Measurements from ENCODE around the gene SKI. TPM values are rescaled to one million over a fixed set of nuclear protein-coding genes. Genes with fewer than 3 reads are reported as not detected.

Gene SKI
- total RNA-seq, 2 experiments from 2014 or later, result 29.9 to 30.2 TPM

- POLR2A ChIA-PET, result interaction anchor here (0.5 to 1.1 kb wide), 2 partner anchors 25 to 125 kb away, joined by 3 to 5 read pairs; no protein-coding TSS in a partner anchor
- CTCF ChIA-PET, result interaction anchor here (1.5 to 2.1 kb wide), 2 partner anchors 9 to 178 kb away, joined by 3 to 8 read pairs; partner anchors contain the start of gene FAAP20
Measured at GRCh38 chr1:2203671-2204414, 24.3 kb upstream of the SKI start.

GRCh38 chr1:2204415-2205190 is 23.5 kb upstream of the SKI start:
- ChIA-PET POLR2A (interaction anchor here (0.5 to 1.1 kb wide), 2 partner anchors 24 to 126 kb away, joined by 3 to 5 read pairs; no protein-coding TSS in a partner anchor), CTCF (interaction anchor here (1.5 to 2.1 kb wide), 2 partner anchors 10 to 177 kb away, joined by 4 to 8 read pairs; partner anchors contain the start of gene FAAP20)

GRCh38 chr1:2205191-2205952 is 22.7 kb upstream of the SKI start:
- POLR2A ChIA-PET, result interaction anchor here (1.1 kb wide), 1 partner anchor 24 kb away, joined by 5 read pairs; no protein-coding TSS in a partner anchor
- CTCF ChIA-PET, result interaction anchor here (0.6 to 1.5 kb wide), 3 partner anchors 11 to 572 kb away, joined by 3 to 4 read pairs (median 3); partner anchors contain the start of gene FAAP20

GRCh38 chr1:2206813-2207487 is 21.2 kb upstream of the SKI start:
- ChIA-PET POLR2A (no interaction called here), CTCF (interaction anchor here (0.6 to 1.4 kb wide), 3 partner anchors 12 to 108 kb away, joined by 3 read pairs; partner anchors contain the start of gene FAAP20)

DNA sequence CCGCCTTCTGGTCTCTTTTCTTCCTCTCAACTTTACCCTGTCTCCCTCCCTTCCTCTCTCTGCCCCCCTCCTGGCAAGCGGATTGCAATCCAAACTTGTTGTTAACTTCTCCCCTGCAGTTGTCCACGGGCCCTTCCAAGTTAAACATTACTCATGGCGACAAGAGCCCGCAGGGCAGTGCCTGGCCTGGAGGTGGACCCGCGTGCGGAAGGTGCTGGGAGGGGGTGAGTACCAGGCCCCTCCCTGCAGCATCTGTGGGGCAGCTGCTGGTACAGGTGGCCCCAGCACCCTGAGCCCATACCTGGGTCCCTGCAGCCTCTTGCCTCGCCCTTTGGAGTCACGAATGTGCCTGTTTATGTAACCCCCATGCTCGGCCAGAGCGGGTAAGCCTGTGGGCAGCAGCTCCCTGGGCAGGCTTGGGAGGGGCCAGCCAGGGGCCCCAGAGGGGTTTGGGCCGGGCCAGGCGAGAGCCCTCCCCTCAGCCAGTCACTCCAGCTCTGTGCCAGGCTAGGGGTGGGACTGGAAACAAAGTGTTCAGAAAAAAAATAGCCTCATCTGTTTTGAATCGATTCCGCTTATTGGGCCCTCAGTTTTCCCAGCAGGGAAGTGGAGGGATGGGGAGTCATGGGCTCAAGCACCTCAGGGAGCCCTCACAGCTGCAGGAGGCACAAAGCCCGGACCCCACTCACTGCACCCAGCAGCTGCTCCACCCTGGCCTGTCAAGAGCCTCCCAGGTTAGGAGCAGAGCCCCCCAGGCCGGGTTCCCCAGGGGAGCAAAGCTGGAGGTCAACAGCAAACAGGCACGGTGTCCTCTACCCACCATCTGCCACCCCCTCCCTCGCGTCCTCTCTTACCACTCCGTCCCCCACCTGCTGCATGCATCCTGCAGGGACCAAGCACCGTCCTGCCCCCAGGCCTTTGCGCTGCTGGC is 19.5 kb upstream of the SKI start:
- ChIA-PET POLR2A (no interaction called here), CTCF (no interaction called here)

DNA sequence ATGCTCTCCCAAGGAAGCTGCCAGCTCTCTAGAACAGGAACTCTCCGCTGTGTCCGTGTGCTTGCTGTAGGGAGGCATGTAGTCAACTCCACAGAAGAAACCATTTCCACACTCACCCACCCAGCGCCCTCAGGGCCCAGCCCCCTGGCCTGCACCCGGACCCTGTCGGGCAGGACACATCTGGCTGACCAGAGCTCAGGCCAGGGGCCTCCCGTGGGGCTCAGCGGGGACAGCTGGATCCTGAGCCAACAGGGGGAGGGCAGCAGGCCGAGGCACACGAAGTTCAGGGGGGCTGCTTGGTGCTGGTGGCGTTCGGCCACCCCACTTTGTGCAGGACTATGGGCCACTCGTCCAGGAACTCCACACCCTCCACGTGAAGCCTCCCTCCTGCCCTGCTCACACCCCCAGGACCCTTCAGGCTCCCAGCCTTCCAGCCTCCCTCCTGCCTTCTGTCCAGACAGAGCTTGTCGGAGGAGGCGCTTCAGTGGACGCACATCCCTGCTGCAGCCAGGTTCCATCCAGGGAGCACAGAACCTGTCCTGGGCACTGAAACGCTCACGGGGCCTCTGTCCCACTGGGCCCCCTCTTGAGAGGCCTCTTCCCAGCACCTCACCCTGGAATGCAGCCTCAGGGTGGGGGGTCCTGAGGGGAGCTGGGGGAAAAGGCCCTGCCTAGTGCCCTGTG is 18.6 kb upstream of the SKI start:
- CTCF ChIA-PET, result interaction anchor here (0.6 to 2.0 kb wide), 2 partner anchors 159 to 172 kb away, joined by 4 to 6 read pairs; no protein-coding TSS in a partner anchor
- POLR2A ChIA-PET, result no interaction called here

DNA sequence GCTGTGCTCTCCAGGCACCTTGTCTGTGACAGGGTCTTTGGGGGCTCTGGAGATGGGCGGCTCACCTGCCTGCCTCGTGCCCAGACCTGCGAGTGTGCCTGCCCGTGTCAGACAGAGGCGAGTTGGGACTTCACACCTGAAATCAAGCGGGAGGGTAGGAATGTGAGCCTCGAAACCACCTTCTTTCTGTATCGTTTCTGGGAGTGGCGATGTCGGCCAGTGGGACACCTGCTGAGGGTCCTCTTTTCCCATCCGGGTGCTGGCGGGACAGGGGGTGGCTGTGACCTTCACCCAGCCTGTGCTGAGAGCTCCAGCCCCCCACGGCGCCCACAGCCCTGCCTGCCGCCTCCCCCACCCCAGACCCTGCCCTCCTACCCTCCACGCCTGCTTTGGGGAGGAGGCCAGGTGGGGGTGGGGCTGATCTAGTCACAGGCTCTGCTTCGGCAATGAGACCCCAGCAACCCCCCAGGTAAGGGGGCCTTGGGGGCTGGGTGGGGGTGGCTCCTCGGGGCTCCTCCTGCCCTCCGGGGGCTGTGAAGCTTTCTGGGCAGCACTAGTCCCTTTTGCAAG is 17.9 kb upstream of the SKI start:
- POLR2A ChIA-PET, result no interaction called here
- CTCF ChIA-PET, result interaction anchor here (2.0 kb wide), 1 partner anchor 172 kb away, joined by 4 read pairs; no protein-coding TSS in a partner anchor

GRCh38 chr1:2210786-2211185 is 17.3 kb upstream of the SKI start:
- POLR2A ChIA-PET, result no interaction called here

DNA sequence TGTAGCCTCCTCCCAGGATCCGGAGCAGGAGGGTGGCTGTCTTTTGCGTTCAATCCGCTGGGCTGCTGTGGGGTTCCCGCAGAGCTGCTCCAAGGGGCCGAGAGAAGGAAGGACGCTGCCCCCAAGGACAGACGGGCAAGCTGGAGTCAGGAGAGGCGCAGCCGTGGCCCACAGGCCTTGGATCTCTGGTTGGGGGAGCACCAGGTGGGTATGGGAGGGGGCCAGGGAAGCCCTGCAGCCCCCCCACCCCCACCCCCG is 15.9 kb upstream of the SKI start:
- ChIA-PET CTCF (interaction anchor here (0.6 to 1.2 kb wide), 3 partner anchors 13 to 148 kb away, joined by 3 to 5 read pairs (median 4); partner anchors contain the start of gene FAAP20), POLR2A (no interaction called here)

More at GRCh38 chr1:2210786-2211185, 17.3 kb upstream of the SKI start:
- CTCF ChIA-PET, result interaction anchor here (2.0 kb wide), 1 partner anchor 171 kb away, joined by 4 read pairs; no protein-coding TSS in a partner anchor

DNA sequence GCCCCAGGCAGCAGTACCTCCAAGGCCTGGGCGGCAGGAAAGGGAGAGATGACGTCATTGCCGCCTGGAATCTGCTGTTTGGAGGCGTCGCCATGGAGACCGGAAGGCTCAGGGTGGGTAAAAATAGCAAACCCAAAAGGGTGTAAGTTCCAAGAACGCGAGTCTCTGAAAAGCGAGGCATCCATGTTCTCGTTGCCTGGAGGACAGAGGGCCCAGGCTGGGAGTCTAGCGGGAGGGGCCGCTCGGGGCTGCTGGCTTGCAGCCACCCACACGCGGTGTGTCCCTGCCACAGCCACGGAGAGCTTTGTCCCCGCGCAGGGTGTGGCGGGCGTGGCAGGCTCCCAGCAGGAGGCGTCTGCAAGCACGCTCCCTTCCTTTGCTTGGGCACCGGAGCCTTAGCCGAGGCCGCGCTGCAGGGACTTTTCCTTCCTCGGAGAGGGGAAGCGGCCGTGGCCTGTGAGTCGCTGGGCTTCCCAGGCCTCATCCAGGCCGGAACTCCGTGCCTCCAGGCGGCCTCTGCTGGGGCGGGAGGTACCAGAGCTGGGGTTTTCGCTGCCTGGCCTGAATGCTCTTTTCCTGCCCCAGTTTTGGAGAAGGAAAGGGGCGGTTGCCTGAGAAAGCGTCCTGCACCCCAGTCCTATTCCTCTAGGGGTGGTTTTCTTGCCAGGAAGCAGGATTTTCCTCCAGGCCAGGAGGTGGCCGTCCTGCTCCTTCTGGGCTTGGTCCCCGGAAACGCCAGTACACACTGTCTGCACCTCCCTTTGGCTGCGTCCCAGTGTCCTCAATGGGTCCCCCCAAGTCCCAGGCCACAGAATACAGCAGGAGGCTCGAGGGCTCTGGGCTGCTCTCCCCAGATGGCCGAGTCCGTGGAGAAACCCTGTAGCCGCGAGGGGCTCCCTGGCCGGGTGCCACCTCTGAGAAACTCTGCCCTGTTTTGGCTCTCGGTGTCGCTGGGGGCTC is 15.3 kb upstream of the SKI start:
- ChIA-PET CTCF (interaction anchor here (0.6 to 1.2 kb wide), 3 partner anchors 13 to 147 kb away, joined by 3 to 5 read pairs (median 4); partner anchors contain the start of gene FAAP20), POLR2A (no interaction called here)

- ChIA-PET CTCF (no interaction called here), POLR2A (no interaction called here)
Measured at GRCh38 chr1:2213576-2214505, 14.3 kb upstream of the SKI start.

DNA sequence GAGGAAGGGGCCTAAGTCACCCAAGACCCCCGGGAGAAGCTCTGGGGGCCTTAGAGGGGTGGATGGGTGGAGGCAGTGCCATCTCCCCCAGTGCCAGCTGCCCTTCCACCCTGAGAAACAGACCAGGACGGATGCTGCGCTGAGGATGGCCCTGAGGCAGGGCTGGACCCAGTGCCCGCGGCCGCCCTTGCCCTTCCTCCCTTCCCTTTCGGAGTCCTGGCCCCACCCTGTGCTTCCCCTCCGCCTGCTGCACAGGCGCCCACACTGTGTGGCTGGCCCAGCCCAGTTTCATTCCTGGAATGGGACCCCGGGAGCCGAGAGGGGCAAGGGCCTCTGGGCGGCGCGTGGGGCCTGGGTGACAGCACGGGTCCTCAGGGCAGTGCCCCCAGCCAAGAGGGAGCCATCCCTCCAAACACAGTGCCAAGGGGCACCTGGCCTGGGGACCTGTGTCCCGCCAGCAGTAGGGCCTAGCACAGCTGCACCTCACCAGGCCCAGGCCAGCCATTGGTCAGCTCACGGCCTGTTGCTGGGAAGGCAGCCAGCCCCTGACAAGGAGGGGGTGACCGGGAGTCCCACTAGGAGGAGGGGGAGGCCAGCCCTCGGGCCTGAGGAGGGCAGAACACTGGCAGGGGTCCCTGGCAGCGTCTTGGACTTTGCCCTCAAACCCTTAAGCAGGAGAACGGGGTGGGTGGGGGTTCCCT is 13.4 kb upstream of the SKI start:
- POLR2A ChIA-PET, result no interaction called here
- CTCF ChIA-PET, result no interaction called here

- ChIA-PET CTCF (interaction anchor here (0.5 kb wide), 1 partner anchor 392 kb away, joined by 3 read pairs; no protein-coding TSS in a partner anchor), POLR2A (no interaction called here)
Measured at GRCh38 chr1:2215329-2215728, 12.8 kb upstream of the SKI start.

All from activated CD8-positive, alpha-beta memory T cell treated with anti-CD3 and anti-CD28 coated beads for 36 hours (primary cell).